ENCODE data around the gene KCNJ10. TPM values are rescaled to one million over a fixed set of nuclear protein-coding genes. Genes with fewer than 3 reads are reported as not detected.
A peak's percentile ranks its signal among the peaks of the same experiment; 100 is the strongest.

KCNJ10 gene
- total and polyA plus RNA-seq, 2 of the 13 experiments (the other 11 are each of a cell fraction or from before 2014, with no cell fraction given): 4.4 to 10.3 TPM

- intact Hi-C loops (cut with micrococcal nuclease; ENCODE audit: unreplicated experiment): loop anchor here (1.0 to 5.0 kb wide), 5 partner anchors 61 to 275 kb away; no protein-coding TSS in a partner anchor
- in situ Hi-C loops (cut with HindIII; ENCODE audit: extremely low pct_ligation_motif_present, low pct_unique_long_range_greater_than_20kb): loop anchor here (10.0 kb wide), 1 partner anchor 113 kb away; no protein-coding TSS in a partner anchor
- Histone ChIP-seq H4K20me1 (ENCODE audit: insufficient read depth, low read length) (no peaks in the 10 kb centered on the region), H3K4me2 (ENCODE audit: low read depth, low read length) (peak overlapping the region; percentile 77), H3K27me3 (ENCODE audit: control insufficient read depth in 1 of 2, insufficient read depth in 2 of 2, low read length in 2 of 2) (no peaks in the 10 kb centered on the region), H3K27ac (ENCODE audit: extremely low read length, insufficient read depth, low read length) (no peak overlapping the region), H3K4me1 (ENCODE audit: insufficient read depth, low read length) (peaks cover 80% of the 10 kb centered on the region), H3K9ac (ENCODE audit: insufficient read depth, low read depth, low read length) (peak overlapping the region; percentile 46), H3K79me2 (ENCODE audit: insufficient read depth, low read length) (peaks cover 11% of the 10 kb centered on the region), H3K36me3 (replicated peaks in 1 of 2; ENCODE audit: control insufficient read depth in 1 of 2, insufficient read depth in 2 of 2, low read length in 2 of 2) (no peaks in the 10 kb centered on the region), H3K4me3 (replicated peaks in 1 of 3; ENCODE audit: insufficient read depth in 1 of 3, low read depth in 2 of 3, low read length in 3 of 3) (peak overlapping the region in 1 of 3 experiments; percentile 47; a peak in 2 of 6 replicates), H2AFZ (ENCODE audit: low read length) (peak overlapping the region; percentile 73), H3K9me3 (ENCODE audit: low read length) (no peaks in the 10 kb centered on the region)
- CTCF ChIA-PET (ENCODE audit: low intra/inter-chr PET ratio, low total read pairs): interaction anchor here (1.4 to 2.0 kb wide), 4 partner anchors 62 to 190 kb away, joined by 11 to 15 read pairs (median 12); no protein-coding TSS in a partner anchor
- 26% methylated on average over 9 of the region's 9 CpGs for WGBS (ENCODE audit: low lambda C conversion rate)
- ATAC-seq (no peak), DNase-seq (ENCODE audit: low spot score) (no peak), FAIRE-seq (peak; percentile 60)
- POLR2A ChIA-PET: interaction anchor here (0.6 to 1.0 kb wide), 3 partner anchors 160 to 191 kb away, joined by 3 to 5 read pairs (median 3); partner anchors contain the start of gene DCAF8
- BruUV-seq (replicated peaks): no TSS peak
- TF ChIP-seq SP4 (CRISPR knock-in tag; IDR thresholded peaks at IDR 0.05) (0 out of 2 replicates have a peak, but pooled peaks have one; percentile 6), SMYD3 (CRISPR knock-in tag; IDR thresholded peaks at IDR 0.05) (peak; percentile 64; the same call in 1 of the 2 replicates), GATAD1 (CRISPR knock-in tag; IDR thresholded peaks at IDR 0.05) (no peak)
Observed at GRCh38 chr1:160101717-160102522, 32.0 kb upstream of the KCNJ10 start.

- Histone ChIP-seq H3K4me1 (ENCODE audit: insufficient read depth, low read length) (peaks cover 80% of the 10 kb centered on the region), H3K4me2 (ENCODE audit: low read depth, low read length) (peak overlapping the region; percentile 77), H4K20me1 (ENCODE audit: insufficient read depth, low read length) (no peaks in the 10 kb centered on the region), H3K9me3 (ENCODE audit: low read length) (no peaks in the 10 kb centered on the region), H3K27ac (ENCODE audit: extremely low read length, insufficient read depth, low read length) (no peak overlapping the region), H3K4me3 (replicated peaks in 1 of 3; ENCODE audit: insufficient read depth in 1 of 3, low read depth in 2 of 3, low read length in 3 of 3) (peak overlapping the region in 2 of 3 experiments; percentile 40 to 47; a peak in 3 of 6 replicates), H3K79me2 (ENCODE audit: insufficient read depth, low read length) (peaks cover 18% of the 10 kb centered on the region), H3K36me3 (replicated peaks in 1 of 2; ENCODE audit: control insufficient read depth in 1 of 2, insufficient read depth in 2 of 2, low read length in 2 of 2) (no peaks in the 10 kb centered on the region), H2AFZ (ENCODE audit: low read length) (peak overlapping the region; percentile 73), H3K27me3 (ENCODE audit: control insufficient read depth in 1 of 2, insufficient read depth in 2 of 2, low read length in 2 of 2) (no peaks in the 10 kb centered on the region), H3K9ac (ENCODE audit: insufficient read depth, low read depth, low read length) (peak overlapping the region; percentile 46)
- WGBS (ENCODE audit: low lambda C conversion rate): 24% methylated on average over 7 of the region's 13 CpGs
- peak; percentile 81 for DNase-seq (ENCODE audit: low spot score)
- no TSS peak for BruUV-seq (replicated peaks)
- POLR2A ChIA-PET: interaction anchor here (0.6 to 1.0 kb wide), 5 partner anchors 28 to 191 kb away, joined by 3 to 5 read pairs (median 3); partner anchors contain the start of gene DCAF8
- peak; percentile 30 for ATAC-seq
- CTCF ChIA-PET (ENCODE audit: low intra/inter-chr PET ratio, low total read pairs): interaction anchor here (1.1 to 2.0 kb wide), 5 partner anchors 63 to 190 kb away, joined by 4 to 15 read pairs (median 12); no protein-coding TSS in a partner anchor
- FAIRE-seq: peak; percentile 90
- in situ Hi-C loops (cut with HindIII; ENCODE audit: extremely low pct_ligation_motif_present, low pct_unique_long_range_greater_than_20kb) (loop anchor here (10.0 kb wide), 1 partner anchor 114 kb away; no protein-coding TSS in a partner anchor), intact Hi-C loops (cut with micrococcal nuclease; ENCODE audit: unreplicated experiment) (loop anchor here (1.0 to 5.0 kb wide), 5 partner anchors 62 to 276 kb away; no protein-coding TSS in a partner anchor)
- 0 out of 2 replicates have a peak, but pooled peaks have one; percentile 65 for TF ChIP-seq ZNF557 (CRISPR knock-in tag; IDR thresholded peaks at IDR 0.05)
- TF ChIP-seq ZNF749 (CRISPR knock-in tag; IDR thresholded peaks at IDR 0.05; ENCODE audit: borderline replicate concordance): no peak
- TF ChIP-seq ZNF326 (CRISPR knock-in tag; IDR thresholded peaks at IDR 0.05; ENCODE audit: borderline replicate concordance): no peak
- TF ChIP-seq ATF1 (CRISPR knock-in tag; IDR thresholded peaks at IDR 0.05): no peak
- peak; percentile 87 for TF ChIP-seq SP5 (CRISPR knock-in tag; IDR thresholded peaks at IDR 0.05; ENCODE audit: borderline replicate concordance, low read depth)
- TF ChIP-seq ZNF883 (CRISPR knock-in tag; IDR thresholded peaks at IDR 0.05; ENCODE audit: not compliant biosample characterization): peak; percentile 18
- no peak for TF ChIP-seq RBFOX2 (IDR thresholded peaks at IDR 0.05; ENCODE audit: low read depth, low read length)
- TF ChIP-seq KLF11 (CRISPR knock-in tag; IDR thresholded peaks at IDR 0.05): 0 out of 2 replicates have a peak, but pooled peaks have one; percentile 46
- TF ChIP-seq ZUFSP (CRISPR knock-in tag; IDR thresholded peaks at IDR 0.05; ENCODE audit: borderline replicate concordance): no peak
Observed at GRCh38 chr1:160101037-160101716, 31.2 kb upstream of the KCNJ10 start.

All from HepG2 (cell line).